ENCODE measurements around the gene TREH.

GRCh38 chr11:118663381-118663780 is 16.1 kb downstream of the TREH start:
- TF ChIP-seq CTCF (conservative IDR thresholded peaks at IDR 0.05; ENCODE audit: low read length): no peak
- no peak for TF ChIP-seq EZH2phosphoT487 (IDR thresholded peaks at IDR 0.05; ENCODE audit: borderline replicate concordance)

All from Loucy (cell line).